GM18867 (cell line): ENCODE results near the gene ELL2.

Source experiments
- ATAC-seq: cut with Tn5 transposase; IDR thresholded peaks from one replicate; pipeline ENCODE4 v1.9.1; 2021; ENCODE audit warnings: mild to moderate bottlenecking, moderate library complexity; ENCODE audit not compliant: unreplicated experiment

The ELL2 gene

GRCh38 chr5:95961617-95962474 lies at the start of gene ELL2:
ELL2 (minus strand) TSS chr5:95961851; CDS start chr5:95961721, 130 bp downstream.
- ATAC-seq, result peak; percentile 85

GRCh38 chr5:96008987-96009647 lies 47.5 kb upstream of the ELL2 start:
- no peak for ATAC-seq

- ATAC-seq, result no peak
Measured at GRCh38 chr5:96008487-96008886, 46.8 kb upstream of the ELL2 start.

GRCh38 chr5:96007051-96007450 lies 45.4 kb upstream of the ELL2 start:
- no peak for ATAC-seq

GRCh38 chr5:96006291-96006690 lies 44.6 kb upstream of the ELL2 start:
- ATAC-seq, result no peak

- ATAC-seq, result no peak
Measured at GRCh38 chr5:96004754-96005153, 43.1 kb upstream of the ELL2 start.

- no peak for ATAC-seq
Measured at GRCh38 chr5:96004087-96004486, 42.4 kb upstream of the ELL2 start.

GRCh38 chr5:96001262-96001661 lies 39.6 kb upstream of the ELL2 start:
- no peak for ATAC-seq

- ATAC-seq, result no peak
Measured at GRCh38 chr5:96000308-96000707, 38.7 kb upstream of the ELL2 start.

- ATAC-seq, result no peak
Measured at GRCh38 chr5:95996904-95997723, 35.5 kb upstream of the ELL2 start.

GRCh38 chr5:95995962-95996489 lies 34.4 kb upstream of the ELL2 start:
- ATAC-seq, result no peak

- ATAC-seq, result no peak
Measured at GRCh38 chr5:95993776-95994175, 32.1 kb upstream of the ELL2 start.

GRCh38 chr5:95993266-95993665 lies 31.6 kb upstream of the ELL2 start:
- ATAC-seq, result no peak

- no peak for ATAC-seq
Measured at GRCh38 chr5:95989283-95990048, 27.8 kb upstream of the ELL2 start.

- ATAC-seq, result no peak
Measured at GRCh38 chr5:95988877-95989276, 27.2 kb upstream of the ELL2 start.

- no peak for ATAC-seq
Measured at GRCh38 chr5:95988094-95988493, 26.4 kb upstream of the ELL2 start.

GRCh38 chr5:95986937-95987520 lies 25.4 kb upstream of the ELL2 start:
- no peak for ATAC-seq

GRCh38 chr5:95986001-95986400 lies 24.4 kb upstream of the ELL2 start:
- ATAC-seq, result no peak

- no peak for ATAC-seq
Measured at GRCh38 chr5:95985249-95985648, 23.6 kb upstream of the ELL2 start.

GRCh38 chr5:95984287-95984938 lies 22.8 kb upstream of the ELL2 start:
- ATAC-seq, result no peak
